Measurements from ENCODE around the gene TMEM151B.

- TF ChIP-seq POLR2A (IDR thresholded peaks at IDR 0.05; ENCODE audit: low read length) (no peak), GATA1 (IDR thresholded peaks at IDR 0.05; ENCODE audit: low read depth, low read length) (no peak)
These were observed 12.4 kb upstream of the TMEM151B start for GRCh38 chr6:44257753-44258324.

Measured in erythroblast (primary cell).